Measurements from ENCODE around the gene TPSB2. TPM values are rescaled to one million over a fixed set of nuclear protein-coding genes. Genes with fewer than 3 reads are reported as not detected.
"Not testable (repeated sequence)": the region's sequence is repeated elsewhere in the genome, so short reads cannot be mapped to it uniquely, and the experiment has no call there.

Gene TPSB2
- total RNA-seq, 1 donor from 2014 or later = not detected

DNA sequence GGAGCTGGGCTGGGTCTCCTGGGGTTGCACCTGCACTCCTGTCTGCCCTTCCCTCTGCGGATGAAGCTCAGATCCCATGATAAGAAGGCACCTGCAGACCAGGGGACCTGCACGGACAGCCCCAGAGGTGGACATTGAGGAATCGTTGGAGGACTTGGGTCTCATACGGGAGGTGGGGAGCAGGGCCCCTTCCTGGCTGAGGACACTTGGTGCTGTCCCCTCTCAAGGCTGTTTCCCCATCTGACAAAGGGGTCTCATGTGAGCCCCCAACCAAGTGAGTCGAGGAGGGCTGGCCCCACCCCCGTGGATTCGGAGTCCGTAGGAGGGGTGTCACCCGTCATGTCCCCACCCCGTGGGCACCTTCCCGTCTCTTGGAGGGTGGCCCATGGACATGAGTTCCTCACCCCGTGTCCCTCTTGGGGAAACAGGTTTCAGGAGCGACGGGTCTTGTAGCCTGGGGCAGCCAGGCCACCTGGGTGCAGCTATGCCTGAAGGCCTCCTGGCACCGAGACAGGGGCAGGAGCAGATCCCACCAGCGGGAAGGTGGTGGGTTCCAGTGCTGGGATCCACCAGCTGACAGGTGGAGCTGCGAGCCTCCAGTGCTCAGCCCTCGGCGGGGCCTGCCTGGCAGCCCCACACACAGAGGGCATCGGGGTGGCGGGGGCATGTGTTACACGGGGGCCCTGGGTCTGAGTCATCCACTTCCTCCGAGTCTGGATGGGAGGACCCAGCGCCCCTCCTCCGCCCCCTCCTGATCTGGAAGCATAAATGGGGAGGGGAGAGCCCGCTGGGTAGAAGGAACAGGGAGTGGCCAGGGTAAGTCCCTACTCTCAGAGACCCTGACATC is 25.5 kb upstream of the TPSB2 start, which contains the start of gene TPSD1:
TSS of gene TPSD1 (plus strand) at position 794 of the 847 bp plus-strand sequence. CDS start 212 bp downstream, outside the sequence.
- H3K9me3 ChIP-seq (ENCODE audit: control insufficient read depth in 3 of 3, low read length in 3 of 3); H3K4me3 ChIP-seq (ENCODE audit: low read length in 3 of 3); H3K36me3 ChIP-seq (ENCODE audit: control insufficient read depth in 3 of 3, insufficient read depth in 3 of 3, low read length in 3 of 3); H3K9ac ChIP-seq (ENCODE audit: low read depth in 1 of 3, low read length in 3 of 3); H3K27ac ChIP-seq (ENCODE audit: low read depth, low read length); H3K4me1 ChIP-seq (ENCODE audit: control insufficient read depth in 3 of 3, insufficient read depth in 3 of 3, low read length in 3 of 3): not testable (repeated sequence)
- H3K27me3 ChIP-seq (ENCODE audit: control insufficient read depth in 3 of 3, insufficient read depth in 3 of 3, low read length in 3 of 3) = peaks cover 21 to 34% (median 29%) of the 10 kb centered on the region in 3 donors

DNA sequence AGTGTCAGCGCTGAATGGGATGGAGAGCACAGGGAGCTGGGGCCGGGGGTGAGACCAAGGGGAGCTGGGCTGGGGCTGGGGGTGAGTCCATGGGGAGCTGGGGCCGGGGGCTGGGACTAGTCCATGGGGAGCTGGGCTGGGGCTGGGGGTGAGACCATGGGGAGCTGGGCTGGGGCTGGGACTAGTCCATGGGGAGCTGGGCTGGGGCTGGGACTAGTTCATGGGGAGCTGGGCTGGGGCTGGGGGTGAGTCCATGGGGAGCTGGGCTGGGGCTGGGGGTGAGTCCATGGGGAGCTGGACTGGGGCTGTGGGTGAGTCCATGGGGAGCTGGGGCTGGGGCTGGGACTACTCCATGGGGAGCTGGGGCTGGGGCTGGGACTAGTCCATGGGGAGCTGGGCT is 24.8 kb upstream of the TPSB2 start:
- not testable (repeated sequence) for H3K9me3 ChIP-seq (ENCODE audit: control insufficient read depth in 3 of 3, low read length in 3 of 3)
- peaks cover 14 to 28% (median 22%) of the 10 kb centered on the region in 3 donors for H3K27me3 ChIP-seq (ENCODE audit: control insufficient read depth in 3 of 3, insufficient read depth in 3 of 3, low read length in 3 of 3)

DNA sequence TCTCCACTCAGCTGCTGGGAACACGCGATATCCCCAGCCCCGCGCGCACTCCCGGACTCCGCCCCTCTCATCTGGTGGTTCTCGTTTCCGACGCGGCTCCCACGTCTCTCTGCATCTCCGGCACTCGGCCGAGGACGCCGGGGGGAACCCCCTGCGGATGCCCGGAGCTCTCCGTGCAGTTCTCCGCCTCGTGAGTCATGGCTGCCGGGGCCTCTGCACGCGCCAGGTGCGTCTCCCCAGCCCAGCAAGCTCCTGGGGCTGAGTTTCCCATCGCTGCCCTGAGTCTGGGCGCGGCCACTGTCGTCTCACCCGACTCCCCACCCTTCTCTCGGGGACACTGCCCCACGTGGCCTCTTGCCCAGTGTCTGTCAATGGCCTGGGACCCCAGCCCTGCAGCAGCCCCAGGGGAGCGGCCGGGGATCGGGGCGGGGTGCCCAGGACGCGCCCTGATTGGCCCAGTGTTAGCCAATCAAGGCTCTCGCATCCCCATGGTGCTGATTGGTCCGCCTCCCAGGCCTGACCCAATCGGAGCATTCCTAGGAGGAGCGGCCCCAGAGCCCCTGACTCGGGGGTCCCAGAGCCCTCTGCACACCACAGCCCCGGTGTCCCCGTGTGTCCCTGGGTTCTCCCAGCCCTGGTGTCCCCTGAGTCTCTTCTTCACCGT is 23.8 kb upstream of the TPSB2 start:
- not testable (repeated sequence) for H3K27ac ChIP-seq (ENCODE audit: low read depth, low read length); H3K4me1 ChIP-seq (ENCODE audit: control insufficient read depth in 3 of 3, insufficient read depth in 3 of 3, low read length in 3 of 3); H3K4me3 ChIP-seq (ENCODE audit: low read length in 3 of 3); H3K9ac ChIP-seq (ENCODE audit: low read depth in 1 of 3, low read length in 3 of 3); H3K36me3 ChIP-seq (ENCODE audit: control insufficient read depth in 3 of 3, insufficient read depth in 3 of 3, low read length in 3 of 3); H3K9me3 ChIP-seq (ENCODE audit: control insufficient read depth in 3 of 3, low read length in 3 of 3)
- H3K27me3 ChIP-seq (ENCODE audit: control insufficient read depth in 3 of 3, insufficient read depth in 3 of 3, low read length in 3 of 3) = peaks cover 4 to 18% (median 12%) of the 10 kb centered on the region in 3 donors

More for the DNA sequence above, 24.8 kb upstream of the TPSB2 start:
- H3K4me3 ChIP-seq (ENCODE audit: low read length in 3 of 3); H3K27ac ChIP-seq (ENCODE audit: low read depth, low read length); H3K4me1 ChIP-seq (ENCODE audit: control insufficient read depth in 3 of 3, insufficient read depth in 3 of 3, low read length in 3 of 3); H3K36me3 ChIP-seq (ENCODE audit: control insufficient read depth in 3 of 3, insufficient read depth in 3 of 3, low read length in 3 of 3); H3K9ac ChIP-seq (ENCODE audit: low read depth in 1 of 3, low read length in 3 of 3): not testable (repeated sequence)

DNA sequence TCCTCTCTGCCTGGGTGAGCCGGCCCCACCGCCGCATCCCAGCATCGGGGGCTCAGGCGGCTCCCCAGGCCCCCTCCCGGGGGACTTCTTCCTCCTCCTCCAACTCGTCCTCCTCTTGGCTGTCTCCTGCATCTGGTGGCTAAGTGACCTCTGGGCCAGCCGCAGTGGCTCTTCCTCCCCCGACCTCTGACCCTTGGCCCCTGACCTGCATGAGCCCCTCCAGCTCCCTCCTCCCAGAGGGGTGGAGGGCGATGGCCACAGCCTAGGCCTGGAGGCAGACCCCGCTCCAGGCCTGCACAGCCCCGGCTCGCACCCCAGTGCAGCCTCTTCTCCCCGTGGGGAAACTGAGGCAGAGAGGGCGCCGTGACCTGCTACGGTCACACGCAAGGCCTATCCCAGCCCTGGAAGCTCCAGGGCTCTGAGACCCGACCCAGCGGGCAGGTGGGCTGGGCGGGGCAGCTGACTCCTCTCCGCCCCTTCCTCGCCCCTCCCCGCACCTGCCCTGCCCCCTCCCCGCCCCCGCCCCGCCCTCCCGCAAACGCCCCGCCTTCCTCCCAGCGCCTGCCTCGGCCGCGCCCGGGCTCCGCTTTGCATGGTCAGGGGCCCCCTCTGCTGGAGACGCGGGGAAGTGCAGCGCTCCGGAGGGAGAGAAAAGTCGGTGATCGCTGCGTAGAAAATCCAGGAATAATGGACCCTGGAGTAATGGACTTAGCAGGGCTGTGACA is 19.2 kb upstream of the TPSB2 start:
- H3K27me3 ChIP-seq (ENCODE audit: control insufficient read depth in 3 of 3, insufficient read depth in 3 of 3, low read length in 3 of 3) = peaks cover 18 to 25% (median 21%) of the 10 kb centered on the region in 3 donors
- H3K9me3 ChIP-seq (ENCODE audit: control insufficient read depth in 3 of 3, low read length in 3 of 3) = not testable (repeated sequence)

DNA sequence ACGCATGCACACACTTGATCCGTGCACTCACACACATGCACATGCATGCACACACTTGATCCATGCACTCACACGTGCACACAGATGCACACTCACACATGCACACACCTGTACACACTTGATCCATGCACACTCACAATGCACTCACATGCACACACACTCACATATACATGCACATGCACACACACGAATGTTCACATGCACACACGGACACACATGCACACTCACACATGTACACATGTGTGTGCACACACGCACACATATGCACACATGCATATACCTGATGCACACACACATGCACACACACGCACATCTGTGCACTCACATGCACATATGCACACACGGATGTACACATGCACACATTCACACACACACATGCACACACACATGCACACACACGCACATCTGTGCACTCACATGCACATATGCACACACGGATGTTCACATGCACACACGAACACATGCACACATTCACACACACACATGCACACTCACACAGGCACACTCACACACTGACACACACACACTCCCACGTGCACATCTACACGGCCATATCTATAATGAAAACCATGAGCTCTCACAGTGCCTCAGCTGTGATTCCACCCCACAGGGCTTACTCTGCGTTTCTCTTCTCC is 18.0 kb upstream of the TPSB2 start:
- not testable (repeated sequence) for H3K36me3 ChIP-seq (ENCODE audit: control insufficient read depth in 3 of 3, insufficient read depth in 3 of 3, low read length in 3 of 3); H3K9ac ChIP-seq (ENCODE audit: low read depth in 1 of 3, low read length in 3 of 3); H3K4me3 ChIP-seq (ENCODE audit: low read length in 3 of 3); H3K27ac ChIP-seq (ENCODE audit: low read depth, low read length); H3K4me1 ChIP-seq (ENCODE audit: control insufficient read depth in 3 of 3, insufficient read depth in 3 of 3, low read length in 3 of 3); H3K9me3 ChIP-seq (ENCODE audit: control insufficient read depth in 3 of 3, low read length in 3 of 3)
- peaks cover 18 to 30% (median 21%) of the 10 kb centered on the region in 3 donors for H3K27me3 ChIP-seq (ENCODE audit: control insufficient read depth in 3 of 3, insufficient read depth in 3 of 3, low read length in 3 of 3)

More for the DNA sequence above, 19.2 kb upstream of the TPSB2 start:
- H3K27ac ChIP-seq (ENCODE audit: low read depth, low read length); H3K9ac ChIP-seq (ENCODE audit: low read depth in 1 of 3, low read length in 3 of 3); H3K4me1 ChIP-seq (ENCODE audit: control insufficient read depth in 3 of 3, insufficient read depth in 3 of 3, low read length in 3 of 3); H3K36me3 ChIP-seq (ENCODE audit: control insufficient read depth in 3 of 3, insufficient read depth in 3 of 3, low read length in 3 of 3); H3K4me3 ChIP-seq (ENCODE audit: low read length in 3 of 3): not testable (repeated sequence)

DNA sequence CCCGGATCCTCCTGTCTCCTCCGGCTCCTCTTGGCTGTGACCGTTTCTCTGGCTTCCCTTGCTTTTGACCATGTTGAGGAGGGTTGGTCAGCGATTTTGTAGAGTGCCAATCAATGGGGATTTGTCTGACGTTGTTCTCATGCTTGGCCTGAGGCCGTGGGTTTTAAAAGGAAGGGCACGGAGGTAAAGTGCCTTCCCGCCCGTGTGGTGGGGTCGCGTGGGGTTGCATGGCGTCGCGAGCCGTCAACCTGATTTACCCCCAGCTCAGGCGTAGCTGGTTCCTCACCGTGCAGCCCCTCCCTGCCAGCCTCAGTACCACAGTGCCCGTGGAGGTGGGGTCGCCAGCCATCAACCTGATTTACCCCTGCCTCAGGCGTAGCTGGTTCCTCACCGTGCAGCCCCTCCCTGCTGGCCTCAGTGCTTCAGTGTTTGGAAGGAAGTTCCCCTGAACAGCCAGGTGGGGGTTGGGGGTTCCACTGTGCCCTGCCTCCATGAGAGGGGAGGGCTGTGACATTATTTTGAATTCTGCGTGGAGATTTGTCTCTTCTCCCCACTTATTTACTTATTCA is 15.6 kb upstream of the TPSB2 start:
- Histone ChIP-seq H3K9ac (ENCODE audit: low read depth in 1 of 3, low read length in 3 of 3) (no peak overlapping the region), H3K4me1 (ENCODE audit: control insufficient read depth in 3 of 3, insufficient read depth in 3 of 3, low read length in 3 of 3) (no peaks in the 10 kb centered on the region), H3K27ac (ENCODE audit: low read depth, low read length) (no peak overlapping the region), H3K4me3 (ENCODE audit: low read length in 3 of 3) (no peak overlapping the region), H3K27me3 (ENCODE audit: control insufficient read depth in 3 of 3, insufficient read depth in 3 of 3, low read length in 3 of 3) (peaks cover 18 to 30% (median 21%) of the 10 kb centered on the region in 3 donors), H3K9me3 (ENCODE audit: control insufficient read depth in 3 of 3, low read length in 3 of 3) (peaks cover 0 to 2% (median 0%) of the 10 kb centered on the region in 3 donors), H3K36me3 (ENCODE audit: control insufficient read depth in 3 of 3, insufficient read depth in 3 of 3, low read length in 3 of 3) (no peaks in the 10 kb centered on the region)

DNA sequence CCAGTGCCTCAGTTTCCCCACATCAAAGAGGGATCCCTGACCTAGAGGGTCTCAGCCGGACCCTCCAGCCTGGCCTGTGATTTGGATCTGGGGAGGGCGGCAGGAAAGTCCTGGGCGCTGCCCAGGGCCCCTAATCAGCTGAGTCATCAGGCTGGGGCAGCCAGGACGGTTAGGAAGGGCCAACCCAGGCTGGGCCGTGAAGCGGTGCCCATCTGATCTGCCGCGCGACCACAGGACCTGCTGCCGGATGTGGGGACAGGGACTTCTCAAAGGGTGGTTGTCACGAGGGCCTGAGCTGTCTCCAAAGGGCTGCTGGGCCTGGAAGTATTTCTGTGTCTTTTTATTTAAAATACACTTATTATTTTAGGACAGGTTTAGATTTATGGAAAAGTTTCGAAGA is 14.9 kb upstream of the TPSB2 start:
- Histone ChIP-seq H3K4me1 (ENCODE audit: control insufficient read depth in 3 of 3, insufficient read depth in 3 of 3, low read length in 3 of 3) (no peaks in the 10 kb centered on the region), H3K9me3 (ENCODE audit: control insufficient read depth in 3 of 3, low read length in 3 of 3) (peaks cover 0 to 2% (median 0%) of the 10 kb centered on the region in 3 donors), H3K27me3 (ENCODE audit: control insufficient read depth in 3 of 3, insufficient read depth in 3 of 3, low read length in 3 of 3) (peaks cover 18 to 30% (median 21%) of the 10 kb centered on the region in 3 donors), H3K9ac (ENCODE audit: low read depth in 1 of 3, low read length in 3 of 3) (no peak overlapping the region), H3K36me3 (ENCODE audit: control insufficient read depth in 3 of 3, insufficient read depth in 3 of 3, low read length in 3 of 3) (no peaks in the 10 kb centered on the region), H3K4me3 (ENCODE audit: low read length in 3 of 3) (no peak overlapping the region), H3K27ac (ENCODE audit: low read depth, low read length) (no peak overlapping the region)

DNA sequence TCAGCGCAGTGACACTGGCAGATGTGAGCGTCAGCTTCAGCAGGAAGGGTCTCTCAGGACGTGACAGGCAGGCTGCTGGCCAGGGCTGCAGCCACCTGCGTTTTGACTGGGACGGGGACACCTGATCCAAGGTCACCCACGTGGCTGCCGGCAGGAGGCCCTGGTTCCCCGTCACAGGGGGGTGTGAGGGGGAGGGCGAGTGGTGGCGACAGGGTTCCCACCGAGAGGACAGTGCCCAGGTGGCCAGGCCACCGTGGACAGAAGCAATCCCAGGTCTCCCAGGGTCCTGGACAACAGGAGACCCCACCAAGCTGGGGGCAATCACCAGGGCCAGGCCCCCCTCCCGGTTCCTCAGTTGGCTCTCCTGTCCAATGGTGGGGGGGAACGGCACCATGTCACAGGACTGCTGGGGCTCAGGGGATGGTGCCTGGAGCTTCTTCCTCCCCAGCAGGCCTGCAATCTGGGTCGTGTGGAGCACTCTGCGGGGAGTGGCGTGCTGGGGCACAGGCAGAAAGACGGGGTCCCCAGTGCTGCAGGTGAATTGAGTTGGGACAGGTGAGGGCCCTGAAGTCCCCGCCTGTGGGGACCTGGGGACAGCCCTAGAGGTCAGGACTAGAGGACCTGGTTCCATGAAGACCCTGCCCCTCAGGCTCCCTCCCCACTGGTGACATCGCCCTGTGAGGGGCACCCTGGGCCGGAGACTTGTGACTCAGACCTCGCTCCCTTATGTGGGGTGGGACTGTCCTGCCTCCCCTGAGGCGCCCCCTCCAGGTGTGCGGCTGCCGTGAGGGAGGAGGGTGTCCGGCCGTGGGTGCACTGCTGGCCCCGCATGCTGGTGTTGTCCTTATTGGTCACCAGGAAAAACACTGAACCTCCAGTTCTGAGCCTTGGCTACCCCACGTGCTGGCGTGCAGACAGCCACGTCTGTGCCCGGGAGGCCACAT is 14.2 kb upstream of the TPSB2 start:
- not testable (repeated sequence) for H3K9ac ChIP-seq (ENCODE audit: low read depth in 1 of 3, low read length in 3 of 3); H3K9me3 ChIP-seq (ENCODE audit: control insufficient read depth in 3 of 3, low read length in 3 of 3); H3K27ac ChIP-seq (ENCODE audit: low read depth, low read length); H3K36me3 ChIP-seq (ENCODE audit: control insufficient read depth in 3 of 3, insufficient read depth in 3 of 3, low read length in 3 of 3); H3K4me3 ChIP-seq (ENCODE audit: low read length in 3 of 3); H3K4me1 ChIP-seq (ENCODE audit: control insufficient read depth in 3 of 3, insufficient read depth in 3 of 3, low read length in 3 of 3)
- H3K27me3 ChIP-seq (ENCODE audit: control insufficient read depth in 3 of 3, insufficient read depth in 3 of 3, low read length in 3 of 3) = peaks cover 18 to 30% (median 21%) of the 10 kb centered on the region in 3 donors

DNA sequence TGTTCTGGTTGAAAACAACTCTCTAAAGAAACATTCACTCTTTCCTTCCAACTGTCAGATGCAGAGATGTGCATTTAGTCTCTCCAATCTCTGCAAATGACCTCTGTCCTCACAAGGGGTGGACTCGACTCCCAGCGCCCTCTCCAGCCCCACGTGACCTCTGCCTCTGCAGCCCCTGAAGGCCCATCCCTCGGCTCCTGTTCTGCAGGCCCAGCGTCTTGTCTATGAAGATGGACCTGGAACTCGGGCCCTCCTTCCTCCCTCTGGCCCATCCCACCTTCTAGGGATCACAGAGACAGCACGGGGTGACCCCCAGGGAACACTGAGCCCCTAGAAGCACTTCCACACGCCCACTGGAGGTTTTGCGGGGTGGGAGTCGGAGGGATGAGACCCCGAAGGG is 13.4 kb upstream of the TPSB2 start:
- H3K27ac ChIP-seq (ENCODE audit: low read depth, low read length); H3K4me1 ChIP-seq (ENCODE audit: control insufficient read depth in 3 of 3, insufficient read depth in 3 of 3, low read length in 3 of 3); H3K36me3 ChIP-seq (ENCODE audit: control insufficient read depth in 3 of 3, insufficient read depth in 3 of 3, low read length in 3 of 3); H3K9ac ChIP-seq (ENCODE audit: low read depth in 1 of 3, low read length in 3 of 3); H3K4me3 ChIP-seq (ENCODE audit: low read length in 3 of 3); H3K9me3 ChIP-seq (ENCODE audit: control insufficient read depth in 3 of 3, low read length in 3 of 3): not testable (repeated sequence)
- H3K27me3 ChIP-seq (ENCODE audit: control insufficient read depth in 3 of 3, insufficient read depth in 3 of 3, low read length in 3 of 3) = peaks cover 18 to 31% (median 24%) of the 10 kb centered on the region in 3 donors

All from skeletal muscle tissue (tissue), 4 donors.